SK-N-SH treated with all-trans-retinoic acid at 6 μM for 48 hours (cell line): ENCODE data around the gene KRT75.

ENCODE experiments used
- BACH2 ChIP-seq: fragments of 250-450 bp; sonication (Bioruptor Pico); IDR thresholded peaks from 2 replicates; pipeline ENCODE4 v1.9.0; 2021; ENCODE audit warnings: mild to moderate bottlenecking, borderline replicate concordance
- CREB5 ChIP-seq: fragments of 250-450 bp; sonication (Bioruptor Pico); IDR thresholded peaks from 2 replicates; pipeline ENCODE4 v1.5.1; 2020; ENCODE audit warnings: low read depth, mild to moderate bottlenecking, moderate library complexity
- RARB ChIP-seq: fragments of 250-450 bp; sonication (Bioruptor Pico); IDR thresholded peaks from 2 replicates; pipeline ENCODE4 v1.8.0; 2021; ENCODE audit warnings: mild to moderate bottlenecking, moderate library complexity
- TCF4 ChIP-seq: fragments of 250-450 bp; sonication (Bioruptor Pico); IDR thresholded peaks from 2 replicates; pipeline ENCODE4 v1.8.0; 2021; ENCODE audit warnings: mild to moderate bottlenecking, moderate library complexity, borderline replicate concordance

GRCh38 chr12:52391618-52392002 lies 42.6 kb downstream of the KRT75 start:
- TF ChIP-seq CREB5 (CRISPR knock-in tag) (no peak), RARB (CRISPR knock-in tag) (no peak), TCF4 (CRISPR knock-in tag) (no peak), BACH2 (CRISPR knock-in tag) (no peak)
